Stimulated activated CD8-positive, alpha-beta memory T cell treated with anti-CD3 and anti-CD28 coated beads, Interleukin-15, amount 100 ng/mL, for 24 hours (primary cell): Measurements from ENCODE around the gene PTPN22.
"Not testable (repeated sequence)": the region's sequence is repeated elsewhere in the genome, so short reads cannot be mapped to it uniquely, and the experiment has no call there.

Experiments
- DNase-seq: peaks from one replicate; pipeline ENCODE4 v3.0.0-alpha.2; 2020; ENCODE audit warnings: low read depth

The PTPN22 gene

GRCh38 chr1:113886417-113887401 lies 15.2 kb upstream of the PTPN22 start:
- no peak for DNase-seq

- DNase-seq: no peak
Observed at GRCh38 chr1:113881661-113882060, 10.1 kb upstream of the PTPN22 start.

GRCh38 chr1:113879739-113880038 lies 8.2 kb upstream of the PTPN22 start:
- no peak for DNase-seq

DNA sequence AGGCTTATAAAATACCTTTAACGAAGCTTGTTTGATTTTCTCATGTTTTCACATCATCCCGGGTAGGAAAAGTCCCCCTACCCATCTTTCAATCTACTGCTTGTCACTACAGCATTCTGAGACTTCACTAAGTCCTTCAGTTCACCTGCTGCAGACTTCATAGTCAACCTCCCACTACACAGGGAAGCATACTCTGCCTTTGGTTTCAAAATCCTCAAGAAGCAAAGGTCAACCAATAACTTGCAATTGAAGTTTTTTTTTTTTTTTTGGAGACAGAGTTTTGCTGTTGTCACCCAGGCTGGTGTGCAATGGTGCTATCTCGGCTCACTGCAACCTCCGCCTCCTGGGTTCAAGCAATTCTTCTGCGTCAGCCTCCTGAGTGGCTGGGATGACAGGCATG lies 4.7 kb upstream of the PTPN22 start:
- no peak for DNase-seq

GRCh38 chr1:113875714-113876113 lies 4.2 kb upstream of the PTPN22 start:
- no peak for DNase-seq

DNA sequence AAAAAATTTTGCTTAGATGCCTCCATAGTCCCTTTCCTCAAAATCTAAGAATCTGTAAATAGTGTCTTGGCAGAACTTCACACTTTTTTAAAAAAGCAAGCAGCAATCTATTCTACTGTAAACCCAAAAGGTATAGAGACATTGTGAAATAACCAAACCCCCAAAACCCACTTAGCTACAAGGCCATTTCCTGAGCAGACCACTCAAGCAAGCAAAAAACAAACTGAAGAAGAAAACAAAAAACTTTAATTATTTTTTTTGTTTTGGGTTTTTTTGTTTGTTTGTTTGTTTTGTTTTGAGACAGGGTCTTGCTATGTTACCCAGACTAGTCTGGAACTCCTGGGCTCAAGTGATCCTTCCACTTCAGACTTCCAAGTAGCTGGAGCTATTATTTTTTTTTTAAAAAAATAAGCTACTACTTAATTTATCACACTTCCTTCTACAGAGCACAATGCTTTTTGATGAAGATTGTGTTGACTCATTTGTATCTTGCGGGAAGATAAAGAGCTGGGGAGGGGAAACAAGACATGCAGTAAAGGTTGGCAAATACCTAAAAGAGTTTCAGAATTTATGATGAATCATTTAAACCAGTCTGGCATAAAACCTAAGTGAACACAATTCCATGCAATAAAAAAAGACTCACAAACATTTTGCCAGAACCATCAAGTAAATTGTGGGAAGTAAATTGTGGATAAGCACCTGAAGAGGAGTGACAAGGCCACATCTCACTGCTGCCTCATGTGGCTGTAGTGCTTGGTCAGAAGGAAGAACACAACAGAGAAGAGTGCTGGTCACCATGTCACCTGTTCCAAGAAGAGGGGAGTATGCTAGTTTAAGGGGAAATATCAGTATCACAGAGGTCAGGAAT lies 2.7 kb upstream of the PTPN22 start:
- DNase-seq: no peak

- no peak for DNase-seq
Observed at GRCh38 chr1:113872219-113872935, 865 bp upstream of the PTPN22 start.

GRCh38 chr1:113870778-113871177 lies 734 bp downstream of the PTPN22 start:
- no peak for DNase-seq

DNA sequence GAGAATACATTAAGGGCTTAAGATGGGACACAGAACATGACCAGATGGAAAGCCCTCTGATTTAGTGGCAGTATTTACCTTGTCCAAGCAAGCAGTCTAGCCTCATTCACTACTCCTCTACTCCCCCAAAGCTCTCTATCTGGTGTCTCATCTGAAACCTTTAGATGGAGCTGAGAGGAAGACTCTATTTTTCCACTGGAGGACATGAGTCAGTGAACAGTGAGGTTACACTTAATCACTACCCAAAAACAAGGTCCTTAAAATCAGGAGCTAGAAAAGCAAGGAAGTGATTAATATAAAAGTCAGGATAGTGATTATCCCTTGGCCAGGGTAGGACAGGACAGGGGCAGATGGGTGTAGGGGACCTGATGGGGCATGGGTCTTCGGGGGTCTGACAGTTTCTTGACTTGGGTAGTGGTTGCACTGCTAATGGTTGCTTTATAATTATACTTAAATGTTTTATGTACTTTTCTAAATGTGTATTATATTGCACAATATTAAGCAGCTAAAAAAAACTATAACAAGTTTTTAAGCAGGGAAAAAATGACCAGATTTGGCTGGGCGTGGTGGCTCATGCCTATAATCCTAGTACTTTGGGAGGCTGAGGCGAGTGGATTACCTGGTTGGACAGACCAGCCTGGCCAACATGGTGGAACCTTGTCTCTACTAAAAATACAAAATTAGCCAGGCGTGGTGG lies 3.0 kb downstream of the PTPN22 start:
- DNase-seq: no peak

GRCh38 chr1:113861641-113862040 lies 9.9 kb downstream of the PTPN22 start:
- DNase-seq: no peak

DNA sequence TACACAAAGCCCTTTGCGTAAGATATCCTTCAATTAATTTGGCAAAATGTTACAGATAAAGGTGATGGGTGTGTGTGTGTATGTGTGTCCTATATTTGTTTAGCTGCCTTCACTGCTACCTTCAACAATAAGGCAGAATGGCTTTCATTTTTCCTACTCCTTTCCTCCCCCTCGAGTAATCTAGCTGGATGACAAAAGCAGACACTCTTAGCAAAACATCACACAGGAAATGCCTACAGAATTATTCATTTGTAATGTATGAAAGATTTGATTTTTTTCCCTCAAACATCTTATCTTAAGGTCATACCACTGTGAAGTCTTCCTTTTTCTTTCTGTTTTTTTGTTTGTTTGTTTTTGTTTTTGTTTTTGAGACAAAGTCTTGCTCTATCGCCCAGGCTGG lies 10.6 kb downstream of the PTPN22 start:
- DNase-seq: no peak

GRCh38 chr1:113859478-113860175 lies 11.9 kb downstream of the PTPN22 start:
- DNase-seq: no peak

DNA sequence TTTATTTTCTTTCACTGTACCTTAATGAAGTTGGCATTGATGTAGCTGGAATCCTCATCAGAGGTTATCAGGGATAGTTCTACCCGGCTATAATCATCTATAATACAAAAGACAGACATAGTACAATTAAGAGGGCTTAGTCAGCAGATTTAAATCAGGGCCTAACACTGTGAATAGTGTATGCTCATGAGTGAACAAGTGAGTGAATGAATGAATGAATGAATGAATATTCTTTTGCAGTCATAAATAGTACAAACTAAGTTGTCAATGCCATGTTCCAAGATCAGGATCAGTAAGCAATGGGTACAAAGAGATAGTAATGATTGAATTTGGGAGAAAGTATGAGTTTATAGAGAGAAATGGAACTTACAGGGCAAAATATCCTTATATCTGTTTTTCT lies 12.5 kb downstream of the PTPN22 start:
- no peak for DNase-seq

DNA sequence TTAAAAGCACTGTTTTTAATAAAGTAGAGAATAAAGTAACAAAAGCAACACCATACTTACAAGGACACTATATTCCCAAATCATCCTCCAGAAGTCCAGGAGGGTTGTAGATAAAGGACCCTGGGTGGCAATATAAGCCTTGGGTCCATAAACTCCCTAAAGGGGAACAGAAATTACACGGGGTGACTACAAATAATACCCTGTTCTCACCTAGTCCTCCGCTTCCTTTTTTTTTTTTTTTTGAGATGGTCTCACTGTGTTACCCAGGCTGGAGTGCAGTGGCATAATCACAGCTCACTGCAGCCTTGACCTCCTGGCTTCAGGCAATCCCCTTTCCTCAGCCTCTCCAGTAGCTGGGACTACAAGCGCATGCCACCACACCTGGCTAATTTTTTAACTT lies 13.1 kb downstream of the PTPN22 start:
- DNase-seq: no peak

- no peak for DNase-seq
Observed at GRCh38 chr1:113857776-113858175, 13.7 kb downstream of the PTPN22 start.

GRCh38 chr1:113856401-113856790 lies 15.1 kb downstream of the PTPN22 start:
- no peak for DNase-seq

DNA sequence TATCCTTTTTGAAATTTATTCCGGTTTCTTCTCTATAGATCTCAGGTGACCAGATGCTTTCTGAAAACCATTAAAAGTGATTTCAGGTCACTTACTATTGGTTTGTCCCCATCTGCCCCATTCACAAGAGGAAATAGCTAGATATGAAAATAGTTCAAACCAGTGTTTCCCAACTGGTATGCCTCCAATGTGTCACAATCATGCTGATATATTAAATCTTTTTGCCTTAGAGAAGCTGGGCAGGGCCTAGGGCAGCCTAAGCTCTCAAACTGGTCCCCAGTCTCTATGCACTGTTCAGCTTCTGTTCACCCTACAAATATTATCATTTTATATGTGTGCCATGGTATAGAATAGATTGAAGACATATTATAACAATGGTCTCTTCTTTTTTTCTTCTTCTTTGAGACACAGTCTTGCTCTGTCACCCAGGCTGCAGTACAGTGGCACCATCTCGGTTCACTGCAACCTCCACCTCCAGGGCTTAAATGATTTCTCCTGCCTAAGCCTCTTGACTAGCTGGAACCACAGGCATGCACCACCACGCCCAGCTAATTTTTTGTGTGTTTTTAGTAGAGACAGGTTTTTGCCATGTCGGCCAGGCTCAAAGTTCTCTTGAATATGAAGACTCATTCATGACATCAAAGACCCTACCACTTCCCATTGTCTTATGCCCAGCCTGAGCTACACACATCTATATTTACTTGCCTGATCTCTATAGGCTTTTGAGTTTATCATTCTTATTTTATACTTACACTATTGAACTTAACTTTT lies 15.7 kb downstream of the PTPN22 start:
- DNase-seq: no peak

DNA sequence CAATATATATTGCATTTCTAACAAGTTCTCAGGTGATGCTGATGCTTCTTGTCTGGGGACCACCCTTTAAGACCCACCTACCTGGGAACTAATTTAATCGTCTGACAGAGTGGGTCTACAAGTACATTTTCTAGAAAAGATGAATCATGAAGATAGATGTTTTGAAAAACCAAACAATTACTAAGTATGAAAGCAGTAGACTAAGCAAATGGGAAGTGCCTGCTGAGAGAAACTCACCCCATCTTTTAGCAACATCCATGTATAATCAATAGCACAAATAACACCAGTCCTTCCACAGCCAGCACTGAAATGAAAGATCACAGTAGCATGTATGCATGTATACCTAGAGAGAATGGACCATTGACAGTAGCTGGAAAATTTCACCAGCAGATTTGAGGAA lies 17.3 kb downstream of the PTPN22 start:
- no peak for DNase-seq

- DNase-seq: not testable (repeated sequence)
Observed at GRCh38 chr1:113852694-113853093, 18.8 kb downstream of the PTPN22 start.

DNA sequence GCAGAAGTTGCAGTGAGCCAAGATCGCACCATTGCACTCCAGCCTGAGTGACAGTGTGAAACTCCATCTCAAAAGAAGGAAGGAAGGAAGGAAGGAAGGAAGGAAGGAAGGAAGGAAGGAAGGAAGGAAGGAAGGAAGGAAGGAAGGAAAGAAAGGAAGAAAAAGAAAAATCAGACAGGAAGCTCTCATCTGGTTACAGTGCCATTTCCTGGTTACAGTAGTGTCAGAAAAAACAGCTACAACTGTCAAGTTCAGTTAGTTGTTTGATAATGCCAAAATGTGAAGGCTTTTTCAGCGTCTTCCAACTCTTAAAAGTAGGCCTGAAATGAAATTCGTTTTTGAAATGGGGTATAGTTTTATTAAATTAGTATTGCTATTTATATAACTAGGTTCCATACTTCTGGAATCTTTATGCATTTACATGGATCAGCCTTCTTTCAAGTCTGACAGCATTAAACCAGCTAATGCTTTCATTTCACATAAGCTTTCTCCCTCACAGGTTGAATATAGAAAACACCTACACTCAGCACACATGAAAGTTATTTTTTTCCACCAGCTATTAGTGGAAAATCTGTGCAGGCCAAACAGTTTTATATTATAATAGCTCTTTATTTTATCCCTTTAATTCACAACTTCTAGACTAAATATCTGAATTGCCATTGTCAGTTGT lies 21.2 kb downstream of the PTPN22 start:
- no peak for DNase-seq
